IPS DF 19.7 (cell line): ENCODE results near the gene MCM3AP.

Experiments
- DNase-seq: peaks from one replicate; pipeline ENCODE4 v3.0.0-alpha.2; 2013; ENCODE audit warnings: low read depth, low spot score

The MCM3AP gene

GRCh38 chr21:46187261-46187660 is 98.2 kb downstream of the MCM3AP start:
- no peak for DNase-seq

- DNase-seq: no peak
These were observed 99.7 kb downstream of the MCM3AP start for GRCh38 chr21:46185716-46186115.
